ENCODE results near the gene FA2H. TPM values are rescaled to one million over a fixed set of nuclear protein-coding genes. Genes with fewer than 3 reads are reported as not detected.
"Not testable (repeated sequence)": the region's sequence is repeated elsewhere in the genome, so short reads cannot be mapped to it uniquely, and the experiment has no call there.

FA2H gene
- polyA plus RNA-seq, 2 donors, result 4.7 to 4.8 TPM

- Histone ChIP-seq H3K27me3 (ENCODE audit: control insufficient read depth in 1 of 2, insufficient read depth in 2 of 2, low read length in 2 of 2) (no peaks in the 10 kb centered on the region), H3K4me3 (ENCODE audit: low read depth in 1 of 2, low read length in 2 of 2) (no peak overlapping the region), H3K4me1 (ENCODE audit: control insufficient read depth in 2 of 2, insufficient read depth in 2 of 2, low read length in 1 of 2) (no peaks in the 10 kb centered on the region), H3K9me3 (ENCODE audit: control insufficient read depth in 2 of 2, insufficient read depth in 1 of 2, low read depth in 1 of 2, low read length in 1 of 2) (no peaks in the 10 kb centered on the region), H3K27ac (ENCODE audit: low read depth in 2 of 2, low read length in 1 of 2) (no peak overlapping the region), H3K36me3 (ENCODE audit: control insufficient read depth in 2 of 2, insufficient read depth in 2 of 2, low read length in 1 of 2) (no peaks in the 10 kb centered on the region)
- 36 to 46% methylated on average over 2 of the region's 2 CpGs for WGBS, 2 donors
These were observed 20.0 kb upstream of the FA2H start for GRCh38 chr16:74794668-74795067.

GRCh38 chr16:74793571-74793970, 19.0 kb upstream of the FA2H start:
- no peaks in the 10 kb centered on the region for H3K9me3 ChIP-seq (ENCODE audit: control insufficient read depth in 2 of 2, insufficient read depth in 1 of 2, low read depth in 1 of 2, low read length in 1 of 2)
- 91 to 94% methylated on average over 2 of the region's 2 CpGs for WGBS, 2 donors

GRCh38 chr16:74792225-74792624, 17.6 kb upstream of the FA2H start:
- 86 to 94% methylated on average over 1 of the region's 1 CpG for WGBS, 2 donors
- Histone ChIP-seq H3K4me3 (ENCODE audit: low read depth in 1 of 2, low read length in 2 of 2) (no peak overlapping the region), H3K27me3 (ENCODE audit: control insufficient read depth in 1 of 2, insufficient read depth in 2 of 2, low read length in 2 of 2) (no peaks in the 10 kb centered on the region), H3K9me3 (ENCODE audit: control insufficient read depth in 2 of 2, insufficient read depth in 1 of 2, low read depth in 1 of 2, low read length in 1 of 2) (no peaks in the 10 kb centered on the region), H3K27ac (ENCODE audit: low read depth in 2 of 2, low read length in 1 of 2) (no peak overlapping the region), H3K4me1 (ENCODE audit: control insufficient read depth in 2 of 2, insufficient read depth in 2 of 2, low read length in 1 of 2) (no peaks in the 10 kb centered on the region), H3K36me3 (ENCODE audit: control insufficient read depth in 2 of 2, insufficient read depth in 2 of 2, low read length in 1 of 2) (no peaks in the 10 kb centered on the region)

More at GRCh38 chr16:74793571-74793970, 19.0 kb upstream of the FA2H start:
- H3K27ac ChIP-seq (ENCODE audit: low read depth in 2 of 2, low read length in 1 of 2), result no peak overlapping the region
- no peaks in the 10 kb centered on the region for H3K36me3 ChIP-seq (ENCODE audit: control insufficient read depth in 2 of 2, insufficient read depth in 2 of 2, low read length in 1 of 2)
- H3K4me3 ChIP-seq (ENCODE audit: low read depth in 1 of 2, low read length in 2 of 2), result no peak overlapping the region
- H3K27me3 ChIP-seq (ENCODE audit: control insufficient read depth in 1 of 2, insufficient read depth in 2 of 2, low read length in 2 of 2), result no peaks in the 10 kb centered on the region
- H3K4me1 ChIP-seq (ENCODE audit: control insufficient read depth in 2 of 2, insufficient read depth in 2 of 2, low read length in 1 of 2), result no peaks in the 10 kb centered on the region

GRCh38 chr16:74791749-74792148, 17.1 kb upstream of the FA2H start:
- H3K4me3 ChIP-seq (ENCODE audit: low read depth in 1 of 2, low read length in 2 of 2); H3K36me3 ChIP-seq (ENCODE audit: control insufficient read depth in 2 of 2, insufficient read depth in 2 of 2, low read length in 1 of 2); H3K27ac ChIP-seq (ENCODE audit: low read depth in 2 of 2, low read length in 1 of 2); H3K9me3 ChIP-seq (ENCODE audit: control insufficient read depth in 2 of 2, insufficient read depth in 1 of 2, low read depth in 1 of 2, low read length in 1 of 2); H3K27me3 ChIP-seq (ENCODE audit: control insufficient read depth in 1 of 2, insufficient read depth in 2 of 2, low read length in 2 of 2); H3K4me1 ChIP-seq (ENCODE audit: control insufficient read depth in 2 of 2, insufficient read depth in 2 of 2, low read length in 1 of 2): not testable (repeated sequence)
- WGBS, 2 donors, result 77 to 83% methylated on average over 2 of the region's 2 CpGs

- no peaks in the 10 kb centered on the region for H3K4me1 ChIP-seq (ENCODE audit: control insufficient read depth in 2 of 2, insufficient read depth in 2 of 2, low read length in 1 of 2)
- 66 to 68% methylated on average over 7 of the region's 7 CpGs for WGBS, 2 donors
- H3K9me3 ChIP-seq (ENCODE audit: control insufficient read depth in 2 of 2, insufficient read depth in 1 of 2, low read depth in 1 of 2, low read length in 1 of 2), result no peaks in the 10 kb centered on the region
- no peaks in the 10 kb centered on the region for H3K36me3 ChIP-seq (ENCODE audit: control insufficient read depth in 2 of 2, insufficient read depth in 2 of 2, low read length in 1 of 2)
- no peak overlapping the region for H3K4me3 ChIP-seq (ENCODE audit: low read depth in 1 of 2, low read length in 2 of 2)
- no peak overlapping the region for H3K27ac ChIP-seq (ENCODE audit: low read depth in 2 of 2, low read length in 1 of 2)
- H3K27me3 ChIP-seq (ENCODE audit: control insufficient read depth in 1 of 2, insufficient read depth in 2 of 2, low read length in 2 of 2), result no peaks in the 10 kb centered on the region
These were observed 13.5 kb upstream of the FA2H start for GRCh38 chr16:74788108-74788507.

- 74 to 79% methylated on average over 4 of the region's 4 CpGs for WGBS, 2 donors
- Histone ChIP-seq H3K9me3 (ENCODE audit: control insufficient read depth in 2 of 2, insufficient read depth in 1 of 2, low read depth in 1 of 2, low read length in 1 of 2) (no peaks in the 10 kb centered on the region), H3K36me3 (ENCODE audit: control insufficient read depth in 2 of 2, insufficient read depth in 2 of 2, low read length in 1 of 2) (no peaks in the 10 kb centered on the region), H3K4me3 (ENCODE audit: low read depth in 1 of 2, low read length in 2 of 2) (no peak overlapping the region), H3K27me3 (ENCODE audit: control insufficient read depth in 1 of 2, insufficient read depth in 2 of 2, low read length in 2 of 2) (no peaks in the 10 kb centered on the region), H3K27ac (ENCODE audit: low read depth in 2 of 2, low read length in 1 of 2) (no peak overlapping the region), H3K4me1 (ENCODE audit: control insufficient read depth in 2 of 2, insufficient read depth in 2 of 2, low read length in 1 of 2) (no peaks in the 10 kb centered on the region)
These were observed 10.4 kb upstream of the FA2H start for GRCh38 chr16:74785031-74785430.

- no peaks in the 10 kb centered on the region for H3K9me3 ChIP-seq (ENCODE audit: control insufficient read depth in 2 of 2, insufficient read depth in 1 of 2, low read depth in 1 of 2, low read length in 1 of 2)
- H3K4me1 ChIP-seq (ENCODE audit: control insufficient read depth in 2 of 2, insufficient read depth in 2 of 2, low read length in 1 of 2), result peaks cover 0 to 2% of the 10 kb centered on the region in 2 donors
- H3K4me3 ChIP-seq (ENCODE audit: low read depth in 1 of 2, low read length in 2 of 2), result no peak overlapping the region
- H3K36me3 ChIP-seq (ENCODE audit: control insufficient read depth in 2 of 2, insufficient read depth in 2 of 2, low read length in 1 of 2), result no peaks in the 10 kb centered on the region
- no peaks in the 10 kb centered on the region for H3K27me3 ChIP-seq (ENCODE audit: control insufficient read depth in 1 of 2, insufficient read depth in 2 of 2, low read length in 2 of 2)
- 74 to 81% methylated on average over 8 of the region's 8 CpGs for WGBS, 2 donors
- H3K27ac ChIP-seq (ENCODE audit: low read depth in 2 of 2, low read length in 1 of 2), result peak overlapping the region in 1 of 2 donors; percentile 63
These were observed 4.0 kb upstream of the FA2H start for GRCh38 chr16:74778646-74779045.

GRCh38 chr16:74776926-74777325, 2.3 kb upstream of the FA2H start:
- no peaks in the 10 kb centered on the region for H3K9me3 ChIP-seq (ENCODE audit: control insufficient read depth in 2 of 2, insufficient read depth in 1 of 2, low read depth in 1 of 2, low read length in 1 of 2)
- H3K27ac ChIP-seq (ENCODE audit: low read depth in 2 of 2, low read length in 1 of 2), result no peak overlapping the region
- H3K4me1 ChIP-seq (ENCODE audit: control insufficient read depth in 2 of 2, insufficient read depth in 2 of 2, low read length in 1 of 2), result peaks cover 0 to 2% of the 10 kb centered on the region in 2 donors
- no peaks in the 10 kb centered on the region for H3K36me3 ChIP-seq (ENCODE audit: control insufficient read depth in 2 of 2, insufficient read depth in 2 of 2, low read length in 1 of 2)
- no peak overlapping the region for H3K4me3 ChIP-seq (ENCODE audit: low read depth in 1 of 2, low read length in 2 of 2)
- no peaks in the 10 kb centered on the region for H3K27me3 ChIP-seq (ENCODE audit: control insufficient read depth in 1 of 2, insufficient read depth in 2 of 2, low read length in 2 of 2)
- 85 to 92% methylated on average over 2 of the region's 2 CpGs for WGBS, 2 donors

GRCh38 chr16:74775255-74775654, 635 bp upstream of the FA2H start:
- peak overlapping the region; percentile 46 to 59 for H3K4me3 ChIP-seq (ENCODE audit: low read depth in 1 of 2, low read length in 2 of 2)
- no peaks in the 10 kb centered on the region for H3K36me3 ChIP-seq (ENCODE audit: control insufficient read depth in 2 of 2, insufficient read depth in 2 of 2, low read length in 1 of 2)
- 61 to 63% methylated on average over 5 of the region's 5 CpGs for WGBS, 2 donors
- no peak overlapping the region for H3K27ac ChIP-seq (ENCODE audit: low read depth in 2 of 2, low read length in 1 of 2)
- H3K27me3 ChIP-seq (ENCODE audit: control insufficient read depth in 1 of 2, insufficient read depth in 2 of 2, low read length in 2 of 2), result no peaks in the 10 kb centered on the region
- peaks cover 0 to 2% of the 10 kb centered on the region in 2 donors for H3K4me1 ChIP-seq (ENCODE audit: control insufficient read depth in 2 of 2, insufficient read depth in 2 of 2, low read length in 1 of 2)
- H3K9me3 ChIP-seq (ENCODE audit: control insufficient read depth in 2 of 2, insufficient read depth in 1 of 2, low read depth in 1 of 2, low read length in 1 of 2), result no peaks in the 10 kb centered on the region

GRCh38 chr16:74773446-74774222, 986 bp downstream of the FA2H start:
- WGBS, 2 donors, result 39 to 54% methylated on average over 14 of the region's 14 CpGs
- peaks cover 0 to 2% of the 10 kb centered on the region in 2 donors for H3K4me1 ChIP-seq (ENCODE audit: control insufficient read depth in 2 of 2, insufficient read depth in 2 of 2, low read length in 1 of 2)
- H3K27ac ChIP-seq (ENCODE audit: low read depth in 2 of 2, low read length in 1 of 2), result no peak overlapping the region
- H3K9me3 ChIP-seq (ENCODE audit: control insufficient read depth in 2 of 2, insufficient read depth in 1 of 2, low read depth in 1 of 2, low read length in 1 of 2), result no peaks in the 10 kb centered on the region
- peak overlapping the region; percentile 46 to 59 for H3K4me3 ChIP-seq (ENCODE audit: low read depth in 1 of 2, low read length in 2 of 2)
- H3K27me3 ChIP-seq (ENCODE audit: control insufficient read depth in 1 of 2, insufficient read depth in 2 of 2, low read length in 2 of 2), result no peaks in the 10 kb centered on the region
- no peaks in the 10 kb centered on the region for H3K36me3 ChIP-seq (ENCODE audit: control insufficient read depth in 2 of 2, insufficient read depth in 2 of 2, low read length in 1 of 2)

All from esophagus (tissue), 2 donors.